UCSD-AML1 (cell line): ENCODE data around the gene BCAS1.
A peak's percentile ranks its signal among the peaks of the same experiment; 100 is the strongest.

Experiments
- DNase-seq: peaks from one replicate; lab custom pipeline; 2025; ENCODE audit not compliant: unreplicated experiment; lab: John Stamatoyannopoulos, UW

The BCAS1 gene

DNA sequence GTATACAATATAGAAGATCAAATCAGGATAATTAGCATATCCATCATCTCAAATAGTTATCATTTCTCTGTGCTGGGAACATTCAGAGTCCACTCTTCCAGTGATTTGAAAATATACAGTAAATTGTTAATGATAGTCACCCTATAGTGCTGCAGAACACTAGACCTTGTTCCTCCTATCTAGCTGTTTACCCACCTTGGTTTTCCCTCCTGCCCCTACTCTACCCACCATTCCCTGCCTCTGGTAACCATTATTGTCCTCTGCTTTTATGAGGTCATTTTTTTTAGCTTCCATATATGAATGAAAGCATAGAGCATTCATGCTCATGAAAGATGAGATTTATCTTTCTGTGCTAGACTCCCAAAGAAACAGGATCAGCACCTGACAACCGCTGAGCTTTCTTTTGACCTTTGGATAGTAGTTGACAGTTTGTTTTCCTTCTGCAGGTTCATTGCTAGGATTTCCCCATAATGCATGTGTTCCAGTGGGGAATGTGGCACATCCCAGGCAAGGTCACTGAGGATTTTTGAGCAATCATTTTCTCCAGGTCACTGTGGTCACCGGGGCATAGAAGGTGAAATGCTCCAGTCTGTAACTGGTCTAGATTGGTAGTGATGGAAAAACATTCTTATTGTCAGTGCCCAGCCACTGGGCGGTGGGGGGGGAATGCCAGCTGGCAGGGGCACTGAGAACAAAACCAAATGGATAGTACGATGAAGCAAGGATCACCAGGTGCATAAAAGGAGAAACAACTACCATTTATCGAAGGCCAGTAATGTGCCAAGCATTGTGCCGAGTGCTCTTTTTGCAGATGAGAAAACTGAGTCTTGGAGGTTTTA lies 33.6 kb upstream of the BCAS1 start:
- DNase-seq = no peak

DNA sequence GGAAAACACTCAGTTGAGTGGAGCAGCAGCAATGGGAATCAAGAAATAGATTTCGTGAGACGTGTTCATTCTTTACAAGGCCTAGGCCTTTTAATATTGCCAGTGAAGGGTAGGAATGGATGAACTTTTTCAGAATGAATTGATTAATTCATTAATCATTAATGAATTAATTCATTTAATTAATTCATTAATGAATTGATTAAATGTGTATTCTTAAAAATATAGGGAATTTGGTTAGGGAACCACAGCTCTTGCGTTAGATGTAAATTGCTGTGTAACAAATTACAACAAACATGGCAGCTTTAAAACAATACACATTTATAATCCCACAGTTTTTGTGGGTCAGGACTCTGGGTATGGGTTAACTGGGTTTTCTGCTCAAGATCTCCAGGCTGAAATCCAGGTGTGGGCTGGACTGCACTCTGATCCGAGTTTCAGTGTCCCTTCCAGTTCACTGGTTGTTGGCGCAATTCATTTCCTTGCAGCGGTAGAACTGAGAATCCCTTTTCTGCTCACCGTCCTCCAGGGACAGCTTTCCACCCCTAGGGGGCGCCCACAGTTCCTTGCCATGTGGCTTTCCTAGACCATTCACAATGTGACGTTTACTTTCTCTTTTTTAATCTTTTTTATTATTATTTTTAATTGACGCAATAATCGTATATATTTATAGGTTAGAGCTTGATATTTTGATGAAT lies 32.8 kb upstream of the BCAS1 start:
- DNase-seq = peak; percentile 72

DNA sequence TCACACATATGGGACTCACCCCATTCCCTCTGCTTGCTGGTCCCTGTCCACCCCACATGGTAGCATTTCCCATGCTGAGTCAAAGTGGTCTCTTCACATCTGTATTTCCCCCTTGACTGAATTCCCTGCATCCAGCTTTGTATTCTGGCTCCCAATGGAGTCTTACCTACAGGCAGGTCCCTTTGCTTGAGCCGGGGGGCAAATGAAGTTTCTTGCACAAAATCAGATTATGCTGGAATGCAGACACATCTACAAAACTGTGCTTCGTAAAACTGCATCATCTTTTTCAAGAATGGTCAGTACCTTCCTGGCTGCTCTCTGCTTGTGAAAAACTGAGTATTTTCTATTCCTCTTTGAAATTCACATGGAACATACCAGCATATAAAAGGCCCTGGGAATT lies 32.1 kb upstream of the BCAS1 start:
- no peak for DNase-seq

DNA sequence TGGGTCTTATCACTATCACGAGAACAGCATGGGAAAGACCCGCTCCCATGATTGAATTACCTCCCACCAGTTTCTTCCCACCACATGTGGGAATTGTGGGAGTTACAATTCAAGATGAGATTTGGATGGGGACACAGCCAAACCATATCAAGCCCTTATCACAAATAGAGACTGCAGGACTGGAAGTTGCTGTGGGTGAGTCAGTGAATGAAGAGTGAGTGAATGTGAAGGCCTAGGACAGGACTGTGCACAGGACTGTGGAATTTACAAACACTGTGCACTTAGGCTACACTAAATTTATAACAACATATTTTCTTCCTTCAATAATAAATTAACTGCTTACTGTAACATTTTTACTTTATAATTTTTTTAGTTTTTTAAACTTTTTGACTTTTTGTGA lies 30.2 kb upstream of the BCAS1 start:
- no peak for DNase-seq

DNA sequence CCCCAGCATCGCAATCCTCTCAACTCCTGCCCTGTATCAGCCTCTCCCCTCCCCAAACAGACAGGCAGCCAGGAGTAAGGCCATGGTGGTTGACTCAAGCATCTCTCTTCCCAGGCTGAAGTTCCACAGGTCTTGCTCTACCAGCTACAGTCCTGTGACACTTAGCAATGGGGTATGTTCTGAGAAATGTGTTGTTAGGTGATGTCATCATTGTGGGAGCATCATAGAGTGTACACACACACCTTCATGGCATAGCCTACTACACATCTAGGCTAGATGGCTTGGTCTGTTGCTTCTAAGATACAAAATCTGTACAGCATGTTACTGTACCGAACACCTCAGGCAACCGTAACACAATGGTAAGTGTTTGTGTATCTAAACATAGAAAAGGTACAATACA lies 29.5 kb upstream of the BCAS1 start:
- DNase-seq = no peak

DNA sequence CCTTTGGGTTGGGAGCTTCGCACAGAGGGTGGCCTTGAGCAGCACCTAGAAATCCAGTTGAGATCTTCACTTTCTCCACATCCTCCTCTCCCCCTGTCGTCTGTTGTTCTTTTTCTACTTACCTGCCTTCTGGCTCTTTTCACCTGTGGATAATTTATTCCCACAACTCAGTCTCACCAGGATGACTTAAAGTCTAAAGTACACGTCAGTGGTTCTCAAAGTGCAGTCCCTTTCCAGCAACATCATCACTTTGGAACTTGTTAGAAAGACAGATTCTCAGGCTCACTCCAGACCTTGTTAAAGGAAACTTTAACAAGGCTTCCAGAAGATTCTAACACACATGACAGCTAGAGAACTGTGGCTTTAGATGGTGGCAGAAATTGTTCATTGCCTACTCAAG lies 27.7 kb upstream of the BCAS1 start:
- DNase-seq = no peak

DNA sequence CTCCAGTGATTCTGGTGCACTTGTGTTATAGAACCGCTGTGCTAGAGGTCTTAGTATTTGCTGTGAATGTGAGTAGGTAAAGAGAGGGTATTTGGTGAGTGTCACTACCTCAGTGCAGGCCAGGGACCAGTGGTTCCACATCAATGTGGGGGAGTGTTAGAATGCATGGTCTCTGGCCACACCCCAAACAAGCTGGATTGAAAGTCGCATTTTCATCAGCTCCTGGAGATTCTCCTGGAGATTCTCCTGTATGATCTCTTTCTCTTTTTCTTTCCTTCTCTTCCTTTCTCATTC lies 26.8 kb upstream of the BCAS1 start:
- no peak for DNase-seq

DNA sequence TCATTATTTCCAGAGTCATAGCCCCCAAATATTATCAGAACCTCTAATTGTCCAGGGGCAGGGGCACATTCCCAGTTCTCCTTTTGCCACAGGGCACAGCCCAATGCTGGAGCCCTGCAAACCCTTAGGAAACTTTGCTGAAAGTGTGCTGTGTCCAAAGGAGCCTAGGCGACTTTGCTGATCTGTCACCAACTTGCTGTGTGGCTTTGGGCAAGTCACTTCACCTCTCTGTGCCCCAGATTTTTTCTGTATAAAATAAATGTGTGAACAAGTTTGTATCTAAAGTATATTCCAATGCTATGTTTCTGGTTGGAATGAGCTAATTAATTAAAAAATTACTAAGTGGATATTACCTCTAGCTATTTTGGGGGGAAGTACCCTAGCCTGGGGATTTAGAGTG lies 25.4 kb upstream of the BCAS1 start:
- DNase-seq = no peak

DNA sequence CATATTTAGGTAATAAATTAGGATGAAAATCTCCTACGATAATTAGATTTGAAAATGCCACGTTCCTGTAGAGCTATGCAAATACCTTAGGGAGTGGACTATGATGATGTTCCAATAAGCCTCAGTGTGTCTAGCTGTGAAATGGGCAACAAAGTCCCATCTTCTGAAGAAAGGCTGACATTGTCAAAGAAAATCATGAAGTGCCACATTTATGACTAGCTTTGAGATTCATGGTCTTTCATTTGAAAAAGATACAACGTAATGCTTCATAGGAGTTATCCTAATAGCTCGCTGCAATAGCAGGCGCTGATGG lies 23.8 kb upstream of the BCAS1 start:
- no peak for DNase-seq

DNA sequence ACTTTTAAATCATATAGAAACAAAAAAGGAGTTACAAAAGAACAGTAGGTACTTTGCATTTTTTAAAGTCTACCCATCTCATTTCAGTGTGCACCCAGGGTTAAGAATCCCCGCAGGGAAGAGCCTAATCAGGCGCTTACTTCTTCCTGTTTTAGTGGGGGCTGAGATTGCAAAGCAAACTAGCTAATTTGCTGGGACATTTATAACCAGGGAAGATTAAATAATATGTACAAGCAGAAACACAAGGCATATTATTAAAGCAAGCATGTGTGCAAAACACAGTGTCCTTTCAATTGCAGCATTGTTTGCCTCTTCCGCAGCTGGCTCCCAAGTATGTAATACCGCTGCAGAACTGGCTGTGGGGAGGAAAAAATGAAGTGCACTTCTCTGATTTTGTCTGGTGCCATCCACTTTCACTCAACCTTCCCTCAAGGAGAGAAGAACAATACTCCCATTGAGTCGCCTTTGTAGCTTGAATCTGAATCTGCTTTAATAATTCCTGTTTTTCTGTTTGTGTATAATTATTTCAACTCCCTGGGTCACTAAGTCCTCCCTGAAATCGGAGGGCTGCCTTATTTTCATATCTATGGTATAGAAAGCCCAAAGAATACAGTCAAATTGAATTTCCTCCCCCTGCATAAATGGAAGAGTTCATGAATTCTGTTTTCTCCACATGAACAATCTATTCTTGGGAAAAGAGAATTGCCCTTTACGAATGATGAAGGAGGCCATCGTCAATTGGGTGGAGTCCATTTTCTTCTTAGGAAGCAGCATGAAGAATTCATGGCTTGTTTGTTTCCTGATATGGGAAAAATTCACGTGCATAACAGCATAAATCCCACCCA lies 23.3 kb upstream of the BCAS1 start:
- no peak for DNase-seq

DNA sequence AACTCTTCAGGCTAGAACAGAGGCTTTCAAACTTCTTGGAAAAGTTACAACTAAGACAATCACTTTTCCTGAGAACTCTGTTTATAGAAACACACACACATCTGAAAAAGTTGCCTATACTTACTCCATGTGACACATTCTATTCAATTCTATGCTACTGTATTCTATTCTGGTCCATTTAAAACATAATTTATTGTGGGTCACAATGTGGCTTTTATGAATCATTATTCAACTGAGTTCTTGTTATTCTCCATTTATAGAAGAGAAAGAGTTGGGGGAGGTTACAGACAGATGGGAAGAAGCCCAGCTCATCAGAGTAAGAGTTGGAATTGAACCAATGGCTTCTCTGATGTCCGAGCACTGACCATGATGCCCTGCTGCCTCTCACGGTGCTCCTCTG lies 21.6 kb upstream of the BCAS1 start:
- DNase-seq = no peak

DNA sequence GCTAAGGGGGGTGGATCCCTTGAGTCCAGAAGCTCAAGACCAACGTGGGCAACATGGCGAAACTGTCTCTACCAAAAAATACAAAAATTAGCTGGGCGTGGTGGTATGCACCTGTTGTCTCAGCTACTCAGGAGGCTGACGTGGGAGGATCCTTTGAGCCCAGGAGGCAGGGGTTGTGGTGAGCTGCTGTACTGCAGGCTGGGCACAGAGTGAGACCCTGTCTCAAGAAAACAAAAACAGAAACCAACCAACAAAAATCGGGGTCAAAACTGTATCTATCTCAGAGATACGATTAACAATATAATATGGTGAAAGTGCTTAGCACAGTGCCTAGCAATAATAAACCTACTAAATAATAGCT lies 20.7 kb upstream of the BCAS1 start:
- DNase-seq = no peak

DNA sequence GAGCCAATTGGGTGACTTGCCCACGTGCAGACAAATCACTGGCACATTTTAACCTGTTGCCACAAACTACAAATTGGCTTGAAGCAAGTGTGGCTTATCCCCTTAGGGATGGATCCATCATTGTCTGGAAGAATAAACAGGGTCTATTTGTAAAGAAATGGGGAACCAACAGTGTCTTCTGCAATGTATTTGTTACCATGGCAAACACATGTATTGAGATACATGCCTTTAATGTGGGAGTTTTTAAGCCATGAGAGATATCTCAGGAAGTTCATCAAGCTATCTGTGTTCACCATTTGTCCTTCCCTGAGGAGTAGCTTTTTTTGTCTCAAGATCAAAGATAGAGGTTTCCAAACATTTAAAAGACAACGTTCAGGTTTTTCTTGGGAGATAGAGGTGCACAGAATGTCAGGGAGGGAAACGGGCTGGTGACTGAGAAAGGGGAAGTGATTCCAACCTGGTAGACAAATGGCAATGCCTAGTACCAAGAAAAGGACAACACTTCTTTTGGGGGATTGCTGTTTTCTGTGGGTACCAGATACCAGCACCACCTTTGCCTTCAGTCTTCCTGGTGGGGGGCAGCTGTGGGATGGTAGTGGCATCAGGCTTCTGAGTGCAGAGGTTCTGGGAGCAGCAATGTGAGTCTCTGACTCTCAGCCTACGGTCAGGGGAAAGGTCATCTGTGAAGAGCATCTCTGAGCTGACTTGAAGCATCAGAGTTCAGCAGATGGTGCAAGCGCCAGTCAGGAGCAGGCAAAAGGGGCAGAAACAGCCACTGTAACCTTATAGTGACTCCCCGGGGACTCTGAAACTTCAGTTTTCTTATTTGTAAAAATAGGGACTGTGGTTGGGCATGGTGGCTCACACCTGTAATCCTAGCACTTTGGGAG lies 20.1 kb upstream of the BCAS1 start:
- DNase-seq = no peak

DNA sequence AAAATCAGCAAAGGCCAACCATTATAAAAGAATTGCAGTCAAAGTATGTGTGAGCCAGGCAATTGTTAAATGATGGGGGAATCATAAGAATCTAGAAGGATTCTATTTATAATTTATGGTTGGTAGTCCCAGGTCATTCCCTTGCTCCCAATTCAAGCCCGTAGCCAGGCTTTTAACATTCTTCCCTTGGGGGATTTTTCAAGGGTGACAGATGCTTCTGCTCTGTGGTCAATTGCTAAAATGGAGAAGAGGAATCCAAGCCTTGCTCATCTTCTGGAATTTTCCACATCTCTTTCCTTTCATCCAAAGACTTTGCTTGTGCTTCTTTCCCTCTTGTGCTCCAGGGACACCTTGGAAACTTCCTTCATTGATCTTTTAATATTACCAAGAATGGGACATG lies 18.0 kb upstream of the BCAS1 start:
- no peak for DNase-seq

DNA sequence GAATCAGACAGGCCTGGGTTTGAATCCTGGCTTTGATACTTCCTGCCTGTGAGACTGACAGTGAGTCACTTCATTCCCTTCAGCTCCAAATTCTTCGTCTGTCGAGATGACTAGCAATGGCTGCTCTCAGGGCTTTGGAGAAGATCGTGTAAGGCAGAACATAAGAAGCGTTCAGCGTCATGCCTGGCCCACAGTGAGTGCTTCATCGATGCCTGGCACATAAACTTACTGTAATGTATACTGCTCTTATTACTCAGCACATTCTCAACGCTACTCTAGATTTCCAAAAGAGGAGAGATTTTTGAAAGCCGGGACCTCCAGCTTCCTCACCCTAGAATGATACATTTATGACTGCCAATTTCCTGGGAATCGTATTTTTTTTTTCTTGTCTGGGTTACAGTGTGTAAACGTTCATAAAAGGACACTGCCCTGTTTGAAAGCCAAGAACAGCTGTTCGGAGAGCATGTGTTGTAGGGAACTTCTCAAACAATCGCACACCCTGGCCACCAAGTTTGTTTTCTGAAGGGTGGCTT lies 16.2 kb upstream of the BCAS1 start:
- DNase-seq = no peak

DNA sequence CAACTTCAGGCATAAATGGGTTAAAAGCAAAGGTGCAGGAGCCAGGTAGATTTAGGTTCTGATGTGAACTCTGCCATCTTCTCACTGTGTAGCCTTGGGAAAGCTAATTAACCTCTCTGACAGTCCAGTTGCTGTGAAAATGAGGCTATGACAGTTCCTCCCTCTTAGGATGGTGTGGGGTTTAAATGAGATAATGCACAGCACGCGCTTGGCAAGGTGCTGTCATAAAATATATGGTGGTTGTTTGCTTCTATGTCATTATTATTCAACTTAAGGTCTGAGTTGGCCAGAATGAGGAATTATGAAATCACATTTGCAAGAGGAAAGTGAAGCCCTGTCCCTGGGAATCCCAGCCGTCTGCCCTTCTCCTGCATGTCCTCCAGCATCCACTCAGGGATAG lies 15.5 kb upstream of the BCAS1 start:
- DNase-seq = no peak

DNA sequence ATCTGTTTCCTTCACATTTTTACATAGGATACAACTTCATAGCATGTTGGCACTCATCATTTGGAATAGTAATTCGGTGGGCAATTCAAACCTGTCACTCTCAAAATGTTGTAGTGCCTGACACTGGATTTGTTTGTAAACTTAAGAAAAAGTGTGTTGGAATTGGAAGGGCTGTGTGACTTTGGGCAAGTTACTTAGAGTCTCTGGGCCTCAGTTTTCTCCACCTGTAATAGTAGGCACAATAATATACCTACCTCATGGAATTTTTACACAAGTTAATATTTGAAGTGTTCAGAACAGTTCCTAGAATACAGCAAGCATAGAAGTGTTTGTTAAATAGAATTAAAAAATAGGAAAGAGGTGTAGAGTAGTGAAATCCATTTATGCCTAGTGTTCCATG lies 15.0 kb upstream of the BCAS1 start:
- no peak for DNase-seq

DNA sequence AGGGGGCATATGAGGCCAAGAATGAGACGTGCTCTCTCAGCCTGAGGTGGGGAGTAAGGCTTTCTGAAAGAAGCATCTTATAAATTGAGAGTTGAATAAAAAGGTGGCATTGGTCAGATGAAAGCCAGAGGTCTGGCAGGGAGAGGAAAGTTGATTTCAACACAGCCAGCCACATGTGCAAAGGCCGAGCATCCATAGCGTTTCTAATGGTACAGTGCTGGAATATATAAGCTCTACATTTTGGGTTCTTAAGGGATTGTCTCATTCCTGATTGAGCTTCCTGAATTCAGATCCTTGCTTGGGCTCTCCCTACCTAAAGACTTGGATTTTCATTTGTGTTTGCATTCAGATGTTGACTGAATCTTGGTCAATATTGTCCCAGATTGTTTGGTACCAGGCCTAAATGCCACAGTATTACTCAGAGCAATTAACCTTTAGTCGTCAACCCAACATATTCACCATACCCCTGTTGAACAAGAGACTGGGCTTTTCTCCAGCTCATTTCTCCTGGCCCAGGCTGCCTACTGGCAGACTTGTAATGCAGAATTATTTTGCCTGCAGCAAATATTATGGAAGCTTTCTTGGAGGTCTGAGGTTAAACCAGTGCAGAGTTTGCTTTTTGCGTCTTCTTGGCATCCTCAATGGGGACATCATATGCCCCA lies 14.5 kb upstream of the BCAS1 start:
- no peak for DNase-seq

DNA sequence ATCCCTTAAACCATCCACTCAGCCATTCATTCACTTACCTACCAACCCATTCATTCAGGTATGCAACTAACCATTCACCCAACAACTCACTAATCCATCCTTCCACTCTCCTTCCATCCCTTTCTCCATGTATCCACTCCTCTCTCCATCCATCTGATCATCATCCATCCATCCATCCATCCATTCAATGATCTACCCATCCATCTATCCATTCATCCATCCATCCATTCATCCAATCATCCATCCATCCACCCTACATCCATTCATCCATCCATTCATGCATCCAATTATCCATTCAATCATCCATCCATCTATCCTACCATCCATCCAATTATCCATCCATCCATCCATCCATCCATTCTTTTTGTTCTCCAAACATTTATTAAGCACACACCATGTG lies 13.8 kb upstream of the BCAS1 start:
- no peak for DNase-seq

DNA sequence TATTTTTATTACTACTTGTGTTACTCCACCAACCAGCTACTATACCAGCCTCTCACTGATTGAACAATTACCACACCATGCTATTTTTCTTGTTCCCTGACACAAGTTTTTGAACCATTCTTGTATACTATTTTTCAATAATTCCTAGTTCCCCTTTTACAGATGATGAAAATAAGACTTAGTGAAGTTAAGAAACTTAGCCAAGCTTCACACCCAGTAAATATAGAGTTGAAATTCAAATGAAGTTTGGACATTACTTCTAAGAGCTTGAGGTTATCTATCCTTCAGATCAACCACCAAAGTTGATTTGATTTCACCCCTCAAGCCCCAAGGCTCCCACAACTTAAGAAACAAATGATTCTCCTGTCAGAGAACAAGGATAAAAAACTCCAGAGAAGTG lies 13.1 kb upstream of the BCAS1 start:
- no peak for DNase-seq

DNA sequence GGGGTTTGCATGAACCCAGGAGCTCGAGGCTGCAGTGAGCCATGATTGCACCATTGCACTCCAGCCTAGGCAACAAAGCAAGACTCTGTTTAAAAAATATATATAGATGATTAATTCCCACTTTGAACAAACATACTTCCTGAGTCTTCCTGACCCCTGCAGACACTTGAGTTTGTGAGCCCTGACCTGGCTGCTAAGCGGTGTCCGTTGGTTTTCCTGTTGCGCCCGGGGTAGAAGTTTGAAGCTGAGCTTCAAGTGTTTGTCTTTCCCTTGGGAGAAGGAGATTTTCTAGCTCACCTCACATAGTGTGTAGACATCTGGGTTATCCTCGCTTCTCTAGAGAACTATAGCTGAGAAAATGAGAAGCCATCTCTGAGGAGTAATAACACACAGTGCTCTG lies 11.7 kb upstream of the BCAS1 start:
- DNase-seq = no peak
